ENCODE measurements around the gene C14orf93. TPM values are rescaled to one million over a fixed set of nuclear protein-coding genes. Genes with fewer than 3 reads are reported as not detected.
A peak's percentile ranks its signal among the peaks of the same experiment; 100 is the strongest.

Gene C14orf93
- total RNA-seq, 3 donors from 2014 or later (not counting 1 experiment from before 2014, with no cell fraction given) = 12.1 to 15.1 (median 13.6) TPM

DNA sequence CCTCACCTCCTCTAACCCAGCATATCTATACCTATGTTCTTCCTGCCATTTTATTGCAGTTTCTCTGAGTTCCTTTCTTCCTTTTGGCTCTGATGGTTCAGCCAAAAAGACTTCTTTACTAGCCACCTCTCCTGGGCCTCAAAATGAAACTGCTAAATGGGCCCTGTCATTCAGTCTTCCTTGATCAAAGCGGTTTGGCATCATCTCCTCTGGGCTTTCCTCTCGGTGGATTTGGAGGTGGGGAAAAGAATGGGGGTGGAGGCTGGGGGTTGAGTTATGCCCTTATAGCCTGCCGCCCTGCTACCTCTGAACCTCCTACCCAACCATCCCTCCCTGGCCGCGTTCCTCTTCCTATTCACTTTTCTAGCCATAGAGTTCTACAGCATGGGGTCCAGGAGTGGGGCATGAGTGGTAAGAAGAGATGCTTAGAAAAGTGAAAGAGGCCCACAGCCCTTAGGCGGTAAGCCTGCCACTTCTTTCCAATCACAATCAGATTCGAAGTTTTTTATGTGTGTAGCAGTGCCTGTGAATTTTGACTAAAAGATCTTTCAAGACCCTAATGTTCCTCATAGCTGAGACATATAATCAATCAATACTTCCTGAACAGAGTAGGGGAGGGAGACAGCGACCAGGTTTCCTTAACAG, 30.1 kb downstream of the C14orf93 start:
- Mint-ChIP-seq H3K27me3 (ENCODE audit: low read depth in 2 of 2) (peaks cover 0 to 15% of the 10 kb centered on the region in 2 donors), H3K4me3 (peak overlapping the region; percentile 74), H3K36me3 (no peaks in the 10 kb centered on the region), H3K27ac (no peak overlapping the region), H3K4me1 (peaks cover 4 to 6% of the 10 kb centered on the region in 2 donors), H3K9me3 (no peaks in the 10 kb centered on the region)
- TF ChIP-seq, protein P1, sequence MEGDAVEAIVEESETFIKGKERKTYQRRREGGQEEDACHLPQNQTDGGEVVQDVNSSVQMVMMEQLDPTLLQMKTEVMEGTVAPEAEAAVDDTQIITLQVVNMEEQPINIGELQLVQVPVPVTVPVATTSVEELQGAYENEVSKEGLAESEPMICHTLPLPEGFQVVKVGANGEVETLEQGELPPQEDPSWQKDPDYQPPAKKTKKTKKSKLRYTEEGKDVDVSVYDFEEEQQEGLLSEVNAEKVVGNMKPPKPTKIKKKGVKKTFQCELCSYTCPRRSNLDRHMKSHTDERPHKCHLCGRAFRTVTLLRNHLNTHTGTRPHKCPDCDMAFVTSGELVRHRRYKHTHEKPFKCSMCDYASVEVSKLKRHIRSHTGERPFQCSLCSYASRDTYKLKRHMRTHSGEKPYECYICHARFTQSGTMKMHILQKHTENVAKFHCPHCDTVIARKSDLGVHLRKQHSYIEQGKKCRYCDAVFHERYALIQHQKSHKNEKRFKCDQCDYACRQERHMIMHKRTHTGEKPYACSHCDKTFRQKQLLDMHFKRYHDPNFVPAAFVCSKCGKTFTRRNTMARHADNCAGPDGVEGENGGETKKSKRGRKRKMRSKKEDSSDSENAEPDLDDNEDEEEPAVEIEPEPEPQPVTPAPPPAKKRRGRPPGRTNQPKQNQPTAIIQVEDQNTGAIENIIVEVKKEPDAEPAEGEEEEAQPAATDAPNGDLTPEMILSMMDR (IDR thresholded peaks at IDR 0.05) = no peak
- peaks cover 28% of the 10 kb centered on the region for H3K4me1 ChIP-seq (ENCODE audit: control insufficient read depth, insufficient read depth, low read length)
- H3K27ac ChIP-seq (ENCODE audit: low read length) = no peak overlapping the region
- H3K36me3 ChIP-seq (ENCODE audit: control insufficient read depth, insufficient read depth, low read length) = no peaks in the 10 kb centered on the region
- no peak overlapping the region for H3K4me3 ChIP-seq (ENCODE audit: low read length)
- no peak for ATAC-seq
- H3K27me3 ChIP-seq (ENCODE audit: control insufficient read depth, insufficient read depth, low read length) = peaks cover 16% of the 10 kb centered on the region
- 28% methylated on average over 1 of the region's 8 CpGs for WGBS (ENCODE audit: insufficient coverage)
- intact Hi-C loops (cut with micrococcal nuclease) = loop anchor here (5.0 kb wide), 1 partner anchor 158 kb away; no protein-coding TSS in a partner anchor
- no peak for DNase-seq
- no peaks in the 10 kb centered on the region for H3K9me3 ChIP-seq (ENCODE audit: control insufficient read depth, insufficient read depth, low read length)

DNA sequence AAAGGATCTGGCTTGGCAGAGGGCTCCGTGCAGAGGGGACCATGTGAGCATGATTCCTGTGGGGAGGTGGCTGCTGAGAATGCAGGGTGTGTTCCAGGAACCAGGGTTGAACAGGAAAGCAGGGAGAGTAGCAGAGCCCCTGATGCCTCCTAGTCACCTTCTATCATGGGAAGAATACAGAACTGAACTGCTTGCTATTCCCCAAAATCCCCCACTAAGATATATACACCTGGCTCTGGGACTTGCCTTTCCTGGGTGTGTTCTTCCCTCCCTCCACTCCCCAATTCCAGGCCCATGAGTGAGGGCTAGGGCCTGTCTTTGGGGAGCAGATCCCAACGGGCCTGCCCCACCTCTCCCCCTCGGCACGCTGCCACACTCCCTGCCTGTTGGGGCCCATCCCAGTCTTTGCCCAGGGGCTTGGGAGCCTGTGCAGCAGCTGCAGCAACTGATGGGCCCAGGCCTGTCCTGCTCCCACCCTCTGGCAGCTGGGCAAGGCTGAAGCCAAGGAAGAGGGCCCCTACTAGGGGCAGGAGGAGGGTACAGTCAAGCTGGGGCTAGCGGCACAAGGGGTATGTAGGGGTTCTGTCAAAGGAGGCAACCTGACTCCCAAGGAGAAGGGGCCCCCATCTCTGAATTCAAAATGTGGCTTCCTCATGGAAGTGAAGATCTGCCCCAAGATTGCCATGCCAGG, 30.8 kb downstream of the C14orf93 start:
- Mint-ChIP-seq H3K4me3 (no peak overlapping the region), H3K36me3 (no peaks in the 10 kb centered on the region)
- no peak overlapping the region for H3K27ac ChIP-seq (ENCODE audit: low read length)

DNA sequence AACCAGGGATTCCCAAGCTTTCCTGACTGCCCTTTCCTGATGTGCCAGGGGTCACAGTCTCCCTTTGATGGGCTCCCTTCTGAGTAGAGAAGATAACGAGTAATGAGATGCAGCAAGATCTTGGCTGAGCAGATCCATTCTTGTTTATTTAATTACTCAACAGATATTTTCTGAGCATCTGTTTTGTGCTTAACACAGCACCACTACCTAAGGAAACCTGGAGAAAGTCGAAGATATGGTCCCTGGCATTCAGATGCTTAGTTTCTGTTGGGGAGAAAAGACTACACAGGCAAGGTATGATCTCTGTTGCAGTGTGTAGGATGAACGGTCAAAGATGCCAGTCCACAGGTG, 31.5 kb downstream of the C14orf93 start:
- Mint-ChIP-seq H3K4me1 (peaks cover 4 to 6% of the 10 kb centered on the region in 2 donors), H3K27ac (no peak overlapping the region), H3K27me3 (ENCODE audit: low read depth in 2 of 2) (peaks cover 0 to 17% of the 10 kb centered on the region in 2 donors), H3K36me3 (no peaks in the 10 kb centered on the region), H3K4me3 (no peak overlapping the region), H3K9me3 (no peaks in the 10 kb centered on the region)
- Histone ChIP-seq H3K9me3 (ENCODE audit: control insufficient read depth, insufficient read depth, low read length) (no peaks in the 10 kb centered on the region), H3K4me3 (ENCODE audit: low read length) (no peak overlapping the region), H3K27ac (ENCODE audit: low read length) (no peak overlapping the region), H3K27me3 (ENCODE audit: control insufficient read depth, insufficient read depth, low read length) (peaks cover 16% of the 10 kb centered on the region), H3K4me1 (ENCODE audit: control insufficient read depth, insufficient read depth, low read length) (peaks cover 28% of the 10 kb centered on the region), H3K36me3 (ENCODE audit: control insufficient read depth, insufficient read depth, low read length) (no peaks in the 10 kb centered on the region)
- ATAC-seq (no peak), DNase-seq (no peak)
- WGBS (ENCODE audit: insufficient coverage) = 82% methylated on average over 3 of the region's 3 CpGs
- intact Hi-C loops (cut with micrococcal nuclease) = no loop called here
- TF ChIP-seq, protein P1 (IDR thresholded peaks at IDR 0.05) = no peak

More for the DNA sequence above, 30.8 kb downstream of the C14orf93 start:
- intact Hi-C loops (cut with micrococcal nuclease) = no loop called here
- Mint-ChIP-seq H3K4me1 (peaks cover 4 to 6% of the 10 kb centered on the region in 2 donors), H3K9me3 (no peaks in the 10 kb centered on the region), H3K27ac (no peak overlapping the region), H3K27me3 (ENCODE audit: low read depth in 2 of 2) (peaks cover 0 to 17% of the 10 kb centered on the region in 2 donors)
- Histone ChIP-seq H3K27me3 (ENCODE audit: control insufficient read depth, insufficient read depth, low read length) (peaks cover 16% of the 10 kb centered on the region), H3K4me3 (ENCODE audit: low read length) (no peak overlapping the region), H3K9me3 (ENCODE audit: control insufficient read depth, insufficient read depth, low read length) (no peaks in the 10 kb centered on the region), H3K36me3 (ENCODE audit: control insufficient read depth, insufficient read depth, low read length) (no peaks in the 10 kb centered on the region), H3K4me1 (ENCODE audit: control insufficient read depth, insufficient read depth, low read length) (peaks cover 28% of the 10 kb centered on the region)
- WGBS (ENCODE audit: insufficient coverage) = 95% methylated on average over 5 of the region's 5 CpGs
- TF ChIP-seq, protein P1 (IDR thresholded peaks at IDR 0.05) = no peak
- ATAC-seq = no peak
- no peak for DNase-seq
